NCI-H146 (cell line): ENCODE results near the gene REPIN1.

Experiments used
- DNase-seq: peaks from one replicate; lab custom pipeline; 2025; lab: John Stamatoyannopoulos, UW

Gene REPIN1

DNA sequence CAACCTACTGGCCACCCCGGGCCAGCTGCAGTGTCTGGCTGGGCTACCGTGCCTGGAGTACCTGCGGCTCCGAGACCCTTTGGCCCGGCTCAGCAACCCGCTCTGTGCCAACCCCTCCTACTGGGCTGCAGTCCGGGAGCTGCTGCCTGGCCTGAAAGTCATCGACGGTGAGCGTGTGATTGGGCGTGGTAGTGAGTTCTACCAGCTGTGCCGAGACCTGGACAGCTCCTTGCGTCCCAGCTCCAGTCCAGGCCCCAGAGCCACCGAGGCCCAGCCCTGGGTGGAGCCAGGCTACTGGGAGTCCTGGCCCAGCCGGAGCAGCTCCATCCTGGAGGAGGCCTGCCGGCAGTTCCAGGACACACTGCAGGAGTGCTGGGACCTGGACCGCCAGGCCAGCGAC lies 31.4 kb upstream of the REPIN1 start:
- no peak for DNase-seq

DNA sequence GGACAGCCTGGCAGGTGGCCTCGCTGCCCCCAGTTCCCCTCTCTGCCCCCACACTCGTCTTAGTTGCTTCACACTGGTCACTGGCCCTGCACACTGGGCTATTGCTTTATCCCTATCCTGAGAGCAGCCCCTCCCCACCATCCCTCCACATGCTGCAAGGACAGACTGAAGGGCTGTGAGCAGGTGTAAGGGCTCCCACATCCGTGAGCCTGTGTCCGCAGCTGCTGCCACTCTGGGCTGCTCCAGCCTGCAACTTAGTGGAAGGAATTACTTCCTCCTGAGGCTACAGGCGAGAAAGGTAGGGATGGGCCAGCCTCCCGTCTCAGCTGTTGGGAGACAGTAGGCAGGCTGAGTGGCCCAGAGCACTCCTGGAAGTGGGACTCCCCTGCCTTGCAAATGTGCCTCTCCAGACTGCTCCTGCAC lies 31.0 kb upstream of the REPIN1 start:
- DNase-seq = no peak

DNA sequence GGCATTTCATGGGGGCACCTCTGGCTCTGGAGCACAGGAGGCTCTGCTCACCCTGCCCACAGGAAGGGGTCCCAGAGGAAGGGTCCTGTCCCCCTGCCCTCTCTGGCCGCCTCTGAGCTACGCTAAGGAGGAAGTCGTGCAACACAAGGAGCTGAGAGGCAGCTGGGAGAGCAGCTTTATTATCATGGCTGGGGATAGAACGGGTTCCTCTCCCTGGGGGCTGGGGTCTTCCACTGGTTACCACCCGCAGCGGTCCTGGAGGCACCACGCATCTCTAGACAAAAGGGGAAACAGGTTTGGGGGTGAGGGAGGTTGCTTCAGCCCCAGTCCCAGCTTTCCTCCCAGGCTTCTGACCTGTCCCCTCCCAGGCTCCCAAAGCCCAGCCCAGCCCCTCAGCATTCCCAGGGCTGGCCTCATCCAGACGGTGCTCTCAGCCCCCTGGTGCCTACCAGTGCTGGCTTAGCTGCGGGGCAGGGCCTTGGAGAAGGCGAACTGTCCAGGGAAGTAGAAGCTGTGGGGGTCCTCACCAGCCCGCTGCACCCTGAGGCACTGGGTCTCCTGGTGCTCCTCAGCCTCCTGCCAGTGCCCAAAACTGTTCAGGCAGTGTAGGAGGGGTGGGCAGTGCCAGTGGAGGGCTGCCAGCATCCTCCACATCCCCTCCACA lies 30.3 kb upstream of the REPIN1 start:
- DNase-seq = no peak

DNA sequence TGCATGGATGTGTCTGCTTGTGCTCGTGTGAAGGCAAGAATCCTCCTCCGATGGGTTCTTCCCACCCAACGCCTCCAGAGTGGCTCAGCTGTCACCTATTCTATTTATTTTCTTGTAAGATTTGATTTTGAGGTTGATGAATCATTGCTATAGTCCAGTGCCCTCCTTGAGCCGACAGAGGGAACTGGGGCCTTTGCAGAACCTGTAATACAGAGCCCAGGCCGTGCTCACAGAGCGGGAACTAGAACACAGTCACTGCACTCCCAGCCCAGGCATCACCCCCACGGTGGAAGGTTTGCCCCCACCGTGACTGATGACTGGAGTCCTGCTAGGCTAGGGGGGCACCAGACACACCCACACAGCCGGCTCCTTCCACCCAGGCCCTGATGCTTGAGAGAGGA lies 29.2 kb upstream of the REPIN1 start:
- DNase-seq = no peak

DNA sequence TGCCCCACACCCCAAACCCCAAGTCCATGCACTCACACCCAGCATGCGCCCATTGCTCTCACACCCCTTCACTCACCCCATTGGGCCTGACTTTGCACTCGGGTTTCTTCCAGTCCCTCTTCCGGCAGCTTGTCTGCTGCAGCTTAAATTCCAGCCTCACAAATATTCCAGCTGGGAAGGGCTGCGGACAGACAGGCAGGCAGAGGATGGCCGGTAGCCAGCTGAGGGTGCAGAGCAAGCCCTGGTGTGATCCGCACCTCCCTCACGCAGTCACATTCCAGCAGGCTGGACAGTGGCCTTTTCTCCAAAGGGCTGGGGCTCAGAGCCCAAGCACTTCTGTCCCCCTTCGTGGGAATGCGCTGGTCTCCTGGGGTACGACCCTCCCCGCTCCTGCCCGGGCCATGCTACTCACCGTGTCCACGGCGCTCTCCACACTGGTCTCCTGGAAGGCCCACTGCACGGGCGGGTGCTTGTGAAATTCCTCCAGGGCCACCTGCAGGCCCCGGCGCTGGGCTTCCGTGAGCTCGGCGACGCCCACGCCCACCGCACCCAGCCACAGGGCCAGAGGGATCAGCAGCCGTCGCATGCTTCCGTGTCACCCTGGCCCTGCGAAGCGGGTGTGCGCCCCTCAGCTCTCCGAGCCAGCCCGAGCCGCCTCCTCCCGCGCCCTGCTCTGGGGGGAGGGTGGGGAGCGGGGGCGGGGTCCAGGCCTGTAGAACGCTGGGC lies 28.4 kb upstream of the REPIN1 start:
- DNase-seq = no peak

DNA sequence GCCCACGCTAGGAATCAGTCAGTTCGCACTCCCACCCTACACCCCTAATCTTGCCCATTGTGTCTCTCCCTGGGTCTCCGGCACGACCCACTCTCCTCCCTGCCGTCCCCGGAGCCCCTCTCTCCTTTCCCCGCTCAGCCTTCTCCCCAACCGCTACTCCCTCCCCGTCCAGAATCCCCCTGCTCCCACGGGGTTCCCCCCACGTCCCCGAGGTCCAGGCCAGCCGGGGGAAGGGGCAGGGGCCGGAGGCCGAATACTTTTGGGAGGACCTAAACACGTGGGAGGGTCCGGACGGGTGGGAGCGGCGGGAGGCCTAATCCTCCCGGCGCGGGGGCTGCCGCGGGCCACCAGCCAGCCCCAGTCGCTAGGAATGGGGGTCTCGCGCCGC lies 27.8 kb upstream of the REPIN1 start:
- DNase-seq = no peak

DNA sequence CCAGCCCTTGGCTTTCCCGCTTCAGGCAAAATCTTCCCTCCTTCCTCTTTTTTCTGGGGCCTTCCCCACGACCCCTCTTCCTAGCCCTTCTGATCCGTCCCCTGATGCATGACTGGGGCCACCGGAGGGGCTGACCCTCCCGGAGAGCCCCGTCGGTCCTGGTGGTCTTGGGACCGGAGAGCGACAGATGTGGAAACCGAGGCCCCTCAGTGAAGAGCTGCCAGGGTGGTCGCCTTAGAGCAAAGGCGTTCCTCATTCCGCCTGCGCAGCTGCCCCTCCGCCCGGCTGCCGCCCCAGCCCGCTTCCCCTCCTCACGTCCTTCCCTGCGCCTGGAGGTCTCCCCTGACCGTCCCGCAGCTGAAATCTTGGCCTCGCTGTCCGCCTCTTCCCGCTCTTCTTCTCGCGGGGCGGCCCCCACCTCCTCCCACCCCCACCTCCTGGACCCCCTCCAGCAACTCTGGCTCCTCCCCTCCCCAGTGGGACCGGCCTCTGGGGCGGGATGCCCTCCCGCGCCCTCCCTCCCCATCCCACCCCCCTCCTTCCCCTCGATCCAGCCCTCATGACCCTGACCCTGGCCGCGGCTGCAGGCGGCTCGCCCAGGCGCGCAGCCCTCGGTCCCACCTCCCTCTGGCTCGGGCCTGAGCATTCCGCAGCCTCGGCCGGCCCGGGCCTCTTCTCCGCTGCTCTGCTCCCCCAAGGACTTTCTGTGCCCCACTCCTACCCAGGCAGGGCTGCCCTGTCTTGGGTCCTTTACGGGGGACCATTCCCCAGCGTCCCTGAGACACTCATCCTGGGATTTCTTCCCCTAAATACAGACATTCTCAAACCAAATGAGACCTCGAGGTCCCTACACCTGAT lies 27.1 kb upstream of the REPIN1 start, which contains the start of gene RARRES2:
Gene RARRES2 (minus strand): TSS at position 367 of the 858 bp plus-strand sequence. CDS start 1,020 bp downstream, outside the sequence.
- no peak for DNase-seq

DNA sequence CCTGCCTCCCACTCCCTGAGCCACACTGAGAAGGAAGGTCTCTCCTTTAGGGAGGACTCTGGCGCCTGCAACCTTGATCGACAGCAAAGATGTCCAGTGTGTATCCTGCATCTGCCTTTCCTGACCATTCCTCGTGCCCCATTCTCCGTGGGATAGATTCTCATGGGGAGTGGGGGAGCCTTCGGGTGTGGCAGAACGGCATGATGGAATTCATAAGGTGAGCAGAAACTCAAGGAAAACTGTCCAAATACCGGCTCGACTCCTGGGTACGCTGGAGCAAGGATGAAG lies 26.6 kb upstream of the REPIN1 start:
- no peak for DNase-seq

DNA sequence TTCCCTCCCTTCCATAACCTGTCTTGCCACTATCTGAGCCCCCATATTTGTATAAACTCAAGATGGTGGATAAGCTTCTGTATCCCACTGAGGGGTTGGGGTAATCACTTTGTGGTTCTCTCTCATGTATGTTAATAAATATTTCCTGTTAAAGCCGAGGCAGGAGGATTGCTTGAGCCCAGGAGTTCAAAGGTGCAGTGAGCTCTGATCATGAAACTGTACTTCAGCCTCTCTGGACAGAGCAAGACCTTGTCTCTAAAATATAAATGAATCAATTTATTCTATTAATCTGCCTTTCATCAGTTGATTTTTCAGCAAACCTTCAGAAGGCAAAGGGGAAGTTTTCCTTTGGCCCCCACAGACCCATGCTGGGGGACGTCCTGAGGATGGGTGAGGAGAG lies 25.4 kb upstream of the REPIN1 start:
- DNase-seq = no peak

DNA sequence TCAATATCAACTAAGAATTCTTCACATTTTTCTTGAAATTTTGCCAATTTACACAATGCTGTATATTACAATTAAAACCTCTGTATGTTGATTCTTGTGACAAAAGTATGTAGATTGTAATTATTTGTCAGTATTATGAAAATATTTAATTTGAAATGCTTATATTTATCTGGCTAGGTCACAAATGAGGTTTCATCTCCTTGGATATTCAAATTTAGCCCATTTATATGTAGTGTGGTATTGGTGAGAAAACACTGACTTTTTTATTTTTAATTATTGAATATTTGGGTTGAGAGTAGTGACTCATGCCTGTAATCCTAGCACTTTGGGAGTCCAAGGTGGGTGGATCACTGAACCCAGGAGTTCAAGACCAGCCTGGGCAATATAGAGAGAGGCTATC lies 24.3 kb upstream of the REPIN1 start:
- DNase-seq = no peak

DNA sequence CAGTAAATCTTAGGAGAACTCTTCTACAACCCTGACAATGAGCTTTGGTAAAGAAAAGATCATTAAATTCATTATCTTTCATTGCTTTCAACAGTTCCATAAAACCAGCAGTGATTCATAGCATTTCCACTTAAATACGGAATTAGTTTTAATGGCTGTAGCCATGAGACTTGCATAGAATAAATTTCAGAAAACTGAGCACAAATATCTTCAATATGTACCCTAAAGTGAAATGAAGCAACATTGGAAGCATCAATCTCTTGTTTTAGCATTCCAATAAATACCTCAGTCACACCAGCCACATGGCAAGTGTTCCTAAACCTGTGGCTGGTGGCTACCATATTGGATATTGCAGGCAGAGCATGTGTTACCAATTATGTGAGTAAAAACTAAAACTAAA lies 23.6 kb upstream of the REPIN1 start:
- DNase-seq = no peak

DNA sequence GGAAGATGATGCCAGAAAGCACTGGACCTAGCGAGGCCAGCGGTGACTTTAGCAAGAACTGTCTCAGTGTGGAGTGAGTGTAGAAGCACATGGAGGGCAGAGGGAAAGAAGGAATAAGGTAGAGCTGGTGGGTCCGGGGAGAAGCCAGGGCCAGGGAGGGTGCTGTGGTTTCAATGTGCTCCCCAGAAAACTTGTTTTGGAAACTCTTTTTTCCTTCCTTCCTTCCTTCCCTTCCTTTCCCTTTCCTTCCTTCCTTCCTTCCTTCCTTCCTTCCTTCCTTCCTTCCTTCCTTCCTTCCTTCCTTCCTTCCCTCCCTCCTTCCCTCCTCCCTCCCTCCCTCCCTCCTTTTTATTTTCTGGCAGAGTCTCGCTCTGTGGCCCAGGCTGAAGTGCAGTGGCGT lies 21.7 kb upstream of the REPIN1 start:
- no peak for DNase-seq

DNA sequence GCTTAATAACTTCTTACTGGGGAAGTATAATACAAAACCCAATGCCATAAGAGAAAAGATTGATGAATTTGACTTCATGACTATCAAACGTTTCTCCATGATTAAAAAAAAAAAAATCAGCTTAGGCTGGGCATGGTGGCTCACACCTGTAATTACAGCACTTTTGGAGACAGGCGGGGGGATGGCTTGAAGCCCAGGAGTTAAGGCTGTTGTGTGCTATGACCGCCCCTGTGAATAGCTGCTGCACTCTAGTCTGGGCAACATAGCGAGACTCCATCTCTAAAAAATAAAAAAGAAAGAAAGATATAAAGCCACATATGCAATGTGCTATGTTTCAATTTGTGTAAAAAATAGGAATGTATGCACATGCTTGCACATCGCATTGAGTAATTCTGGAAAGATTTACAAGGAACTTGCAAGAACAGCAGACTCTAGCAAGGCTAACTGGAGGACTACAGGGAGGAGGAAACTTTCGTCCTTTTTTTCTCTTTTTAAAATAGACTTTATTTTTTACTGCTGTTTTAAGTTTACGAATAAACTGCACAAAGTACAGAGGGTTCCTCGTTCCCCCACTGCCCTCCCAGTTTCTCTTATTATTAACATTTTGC lies 16.9 kb upstream of the REPIN1 start:
- no peak for DNase-seq

DNA sequence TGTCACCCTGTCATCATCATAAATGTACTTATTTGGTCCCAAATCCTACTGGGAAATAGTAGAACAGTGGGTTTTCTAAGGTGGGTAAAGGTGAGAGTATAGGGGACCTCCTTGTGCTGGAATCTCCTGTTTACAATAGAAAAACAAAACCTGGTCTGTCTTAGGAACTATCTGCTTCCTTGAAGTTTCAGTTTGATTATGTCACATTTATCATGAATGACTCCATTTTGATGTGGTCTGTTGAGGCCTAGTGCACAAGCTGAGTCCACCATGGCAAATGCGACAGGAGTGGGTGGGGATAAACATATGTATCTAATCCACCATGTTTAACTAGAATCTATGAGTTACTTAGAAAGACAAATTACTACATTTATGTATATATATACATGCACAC lies 13.0 kb upstream of the REPIN1 start:
- no peak for DNase-seq

DNA sequence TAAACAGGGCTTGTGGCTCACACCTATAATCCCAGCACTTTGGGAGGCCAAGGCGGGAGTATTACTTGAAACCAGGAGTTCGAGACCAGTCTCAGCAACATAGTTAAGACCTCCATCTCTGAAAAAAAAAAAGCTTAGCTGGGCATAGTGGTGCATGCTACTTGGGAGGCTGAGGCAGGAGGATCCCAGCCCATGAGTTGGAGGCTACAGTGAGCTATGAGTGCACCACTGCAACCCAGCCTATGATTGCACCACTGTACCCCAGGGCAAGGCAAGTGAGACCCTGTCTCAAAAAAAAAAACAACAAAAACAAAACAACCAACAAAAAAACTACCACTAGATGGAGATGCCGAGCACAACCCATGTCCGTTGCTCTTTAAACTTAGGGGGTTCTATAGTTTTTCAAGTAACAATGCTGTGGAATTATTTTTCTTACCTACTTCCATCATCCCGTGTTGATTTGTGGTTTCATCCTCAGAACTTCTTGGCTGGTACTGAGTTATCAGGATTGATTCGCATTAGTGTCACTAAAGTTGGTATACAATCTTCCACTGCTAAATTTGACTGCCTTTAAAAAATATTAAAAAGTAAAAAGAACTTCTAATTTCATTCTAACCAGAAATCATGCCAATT lies 12.2 kb upstream of the REPIN1 start:
- DNase-seq = no peak

DNA sequence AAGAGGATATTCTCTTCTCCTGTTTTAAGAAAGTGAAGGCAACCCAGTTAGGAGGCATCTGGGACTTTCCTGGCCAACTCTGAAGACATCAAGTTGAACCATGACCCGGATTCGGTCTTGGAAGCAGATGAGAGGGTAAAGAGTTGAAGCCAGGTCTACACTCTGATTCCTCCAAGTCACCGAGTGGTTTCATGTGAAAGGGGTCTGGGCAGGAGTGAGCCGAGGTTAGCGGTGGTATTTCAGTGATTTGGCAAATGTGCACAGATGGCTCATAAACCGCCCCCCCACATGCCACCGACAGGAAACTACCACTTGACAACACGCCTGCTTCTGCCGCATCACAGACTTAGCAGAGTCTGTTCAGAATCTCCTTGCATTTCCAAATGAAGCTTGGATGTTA lies 11.4 kb upstream of the REPIN1 start:
- no peak for DNase-seq

DNA sequence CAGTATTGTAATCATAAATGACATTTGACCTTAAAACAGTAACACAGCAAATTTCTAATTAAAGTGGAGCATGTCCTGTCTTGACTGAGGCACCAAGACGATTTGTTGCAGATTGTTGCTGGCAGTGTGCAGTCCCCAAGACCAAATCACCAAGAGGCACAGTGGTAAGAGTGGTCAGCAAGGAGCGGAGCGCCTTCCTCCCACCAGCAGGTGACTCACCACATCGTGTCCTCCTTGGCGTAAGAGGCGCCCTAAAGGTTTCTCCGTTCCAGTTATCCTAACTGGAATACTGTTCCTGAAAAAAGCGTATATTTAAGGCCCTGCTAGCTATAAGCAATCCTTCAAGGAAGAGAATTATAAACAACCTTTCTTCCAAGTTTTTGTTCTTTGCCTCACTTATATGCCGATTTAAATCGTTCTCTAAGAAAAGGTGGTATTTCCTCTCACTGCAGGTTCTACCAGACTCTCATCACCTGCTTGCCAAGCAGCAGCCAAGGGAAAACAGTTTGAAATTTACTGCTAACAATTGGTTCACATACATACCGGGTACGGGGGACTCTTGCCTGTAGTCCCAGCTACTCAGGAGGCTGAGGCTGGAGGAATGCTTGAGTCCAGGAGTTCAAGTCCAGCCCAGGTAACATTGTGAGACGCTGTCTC lies 10.7 kb upstream of the REPIN1 start:
- no peak for DNase-seq

DNA sequence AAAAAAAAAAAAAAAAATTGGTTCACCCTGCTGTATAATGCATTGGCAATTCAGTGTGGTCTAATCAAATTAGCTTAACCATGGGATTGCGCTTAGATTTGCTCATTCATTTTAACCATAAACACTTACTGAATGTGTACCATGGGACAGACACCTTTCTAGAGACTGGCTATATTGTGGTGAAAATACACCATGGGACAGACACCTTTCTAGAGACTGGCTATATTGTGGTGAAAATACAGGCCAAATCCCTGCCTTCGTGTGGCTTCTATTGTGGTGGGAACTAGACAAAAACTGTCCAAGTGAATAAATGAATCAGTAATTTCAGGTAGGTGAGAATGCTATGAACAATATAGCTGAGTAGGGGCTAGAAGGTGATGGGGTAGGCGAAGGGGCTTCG lies 10.2 kb upstream of the REPIN1 start:
- DNase-seq = no peak

DNA sequence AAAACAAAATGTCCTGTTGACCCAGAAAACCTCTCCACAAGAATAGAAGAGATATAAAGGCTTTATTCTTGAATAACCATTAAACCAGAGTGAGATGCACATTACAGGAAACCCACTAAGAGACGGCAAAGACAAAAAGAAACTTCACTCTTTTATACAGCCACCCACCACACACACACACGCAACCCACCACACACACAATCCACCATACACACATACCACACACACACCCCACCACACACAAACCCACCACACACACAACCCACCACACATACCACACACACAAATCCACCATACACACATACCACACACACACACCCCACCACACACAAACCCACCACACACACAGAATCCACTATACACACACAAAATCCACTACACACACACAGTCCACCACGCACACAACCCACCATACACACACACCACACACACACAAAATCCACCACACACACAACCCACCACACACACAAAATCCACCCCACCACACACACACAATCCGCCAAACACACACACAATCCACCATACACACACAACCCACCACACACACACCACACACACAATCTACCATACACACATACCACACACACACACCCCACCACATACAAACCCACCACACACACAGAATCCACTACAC lies 9.5 kb upstream of the REPIN1 start:
- no peak for DNase-seq

DNA sequence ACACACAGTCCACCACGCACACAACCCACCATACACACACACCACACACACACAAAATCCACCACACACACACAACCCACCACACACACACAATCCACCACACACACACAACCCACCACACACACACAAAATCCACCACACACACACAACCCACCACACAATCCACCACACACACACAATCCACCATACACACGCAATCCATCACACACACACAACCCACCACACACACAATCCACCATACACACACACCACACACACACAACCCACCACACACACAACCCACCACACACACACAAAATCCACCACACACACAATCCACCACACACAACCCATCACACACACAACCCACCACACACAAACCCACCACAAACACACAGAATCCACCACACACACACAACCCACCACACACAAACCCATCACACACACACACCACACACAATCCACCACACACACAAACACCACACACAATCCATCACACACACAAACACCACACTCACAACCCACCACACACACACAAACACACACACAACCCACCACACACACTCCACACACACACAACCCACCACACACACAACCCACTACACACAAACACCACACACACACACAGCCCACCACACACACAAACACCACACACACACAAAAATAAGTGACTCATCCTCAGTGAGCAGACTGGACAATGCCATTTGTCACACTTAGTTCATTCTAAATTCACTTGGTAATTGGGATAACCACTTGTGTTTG lies 8.8 kb upstream of the REPIN1 start:
- DNase-seq = no peak
